D721Med (cell line): ENCODE results near the gene NOM1.
A peak's percentile ranks its signal among the peaks of the same experiment; 100 is the strongest.

Experiments
- DNase-seq: peaks from one replicate; pipeline ENCODE4 v3.0.0; 2011; ENCODE audit warnings: low spot score; ENCODE audit not compliant: insufficient read length
- FAIRE-seq: peaks from 2 replicates; lab custom pipeline; 2011; peaks lifted over from hg19 to GRCh38; lab: Jason Lieb, UNC
- TF ChIP-seq, protein P1 (sequence below): IDR thresholded peaks from 2 replicates; pipeline ENCODE4 v1.5.1; 2012; ENCODE audit warnings: mild to moderate bottlenecking, control low read depth; ENCODE audit not compliant: insufficient read depth; ENCODE audit errors: missing control alignments

The NOM1 gene

DNA sequence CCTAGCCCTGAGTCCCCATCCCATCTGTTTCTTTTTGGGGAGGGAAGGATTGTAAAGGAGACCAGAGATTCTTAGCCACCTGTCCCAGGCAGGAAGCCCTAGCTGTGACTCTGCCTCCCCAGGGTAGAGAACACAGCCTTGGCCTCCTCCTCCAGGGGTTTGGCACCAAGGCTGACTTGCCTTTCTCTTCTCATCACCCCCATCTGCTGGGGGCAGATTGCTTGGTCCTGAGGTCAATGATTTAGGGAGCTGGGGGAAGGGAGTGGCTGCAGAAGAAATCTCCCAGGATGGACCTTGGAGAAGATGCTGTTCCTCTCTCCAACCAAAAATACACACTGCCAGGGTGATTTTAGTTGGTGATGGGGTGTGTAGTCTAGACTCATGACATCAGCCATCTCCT, 63.6 kb downstream of the NOM1 start:
- FAIRE-seq (no peak), DNase-seq (no peak)

DNA sequence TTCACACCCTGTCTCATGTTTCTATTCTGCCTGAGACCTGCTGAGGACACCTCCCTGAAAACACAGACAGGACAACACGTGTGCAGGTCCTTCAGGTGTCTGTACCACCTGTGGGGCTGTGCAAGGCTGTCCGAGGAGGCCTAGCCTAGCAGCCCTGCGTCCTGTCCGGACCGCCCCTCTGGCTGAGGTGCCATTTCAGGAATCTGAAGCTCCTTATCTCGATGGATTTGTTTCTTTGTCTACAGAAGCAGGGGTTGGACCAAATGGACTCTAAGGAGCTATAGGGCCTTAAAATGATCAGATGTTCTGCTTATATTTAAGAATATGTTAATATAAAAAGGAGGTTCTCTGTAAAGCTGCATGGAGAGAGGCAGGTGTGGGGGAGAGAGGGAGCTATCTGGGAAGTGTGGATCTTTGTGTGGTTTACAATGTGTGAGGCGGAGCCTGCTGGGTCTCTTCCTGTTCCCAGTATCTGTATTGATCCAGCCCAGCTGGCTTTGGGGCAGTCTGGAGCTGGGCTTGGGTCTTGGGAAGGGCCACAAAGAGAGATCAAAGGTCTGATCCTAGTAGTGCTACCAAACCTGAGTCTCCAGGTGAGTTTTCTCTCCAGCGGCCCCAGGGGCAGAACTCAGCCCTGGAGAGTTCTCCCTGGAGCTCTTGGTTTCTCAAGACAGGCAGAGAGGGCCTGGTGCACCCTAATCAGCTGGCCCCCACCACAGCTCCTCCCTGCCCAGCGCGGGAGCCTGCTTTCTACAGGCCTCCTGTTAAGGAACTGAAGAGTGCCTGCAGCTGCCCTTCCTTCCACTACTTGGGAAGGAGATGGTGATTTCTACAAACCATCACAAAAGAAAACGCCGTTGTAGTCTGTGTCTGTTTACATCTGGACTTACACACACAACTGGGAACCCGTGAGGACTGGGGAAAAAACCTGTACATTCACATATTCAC, 64.4 kb downstream of the NOM1 start:
- DNase-seq, result peak; percentile 14
- FAIRE-seq, result no peak
- TF ChIP-seq, protein P1, sequence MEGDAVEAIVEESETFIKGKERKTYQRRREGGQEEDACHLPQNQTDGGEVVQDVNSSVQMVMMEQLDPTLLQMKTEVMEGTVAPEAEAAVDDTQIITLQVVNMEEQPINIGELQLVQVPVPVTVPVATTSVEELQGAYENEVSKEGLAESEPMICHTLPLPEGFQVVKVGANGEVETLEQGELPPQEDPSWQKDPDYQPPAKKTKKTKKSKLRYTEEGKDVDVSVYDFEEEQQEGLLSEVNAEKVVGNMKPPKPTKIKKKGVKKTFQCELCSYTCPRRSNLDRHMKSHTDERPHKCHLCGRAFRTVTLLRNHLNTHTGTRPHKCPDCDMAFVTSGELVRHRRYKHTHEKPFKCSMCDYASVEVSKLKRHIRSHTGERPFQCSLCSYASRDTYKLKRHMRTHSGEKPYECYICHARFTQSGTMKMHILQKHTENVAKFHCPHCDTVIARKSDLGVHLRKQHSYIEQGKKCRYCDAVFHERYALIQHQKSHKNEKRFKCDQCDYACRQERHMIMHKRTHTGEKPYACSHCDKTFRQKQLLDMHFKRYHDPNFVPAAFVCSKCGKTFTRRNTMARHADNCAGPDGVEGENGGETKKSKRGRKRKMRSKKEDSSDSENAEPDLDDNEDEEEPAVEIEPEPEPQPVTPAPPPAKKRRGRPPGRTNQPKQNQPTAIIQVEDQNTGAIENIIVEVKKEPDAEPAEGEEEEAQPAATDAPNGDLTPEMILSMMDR, result no peak

More for the DNA sequence above, 63.6 kb downstream of the NOM1 start:
- TF ChIP-seq, protein P1, result no peak

DNA sequence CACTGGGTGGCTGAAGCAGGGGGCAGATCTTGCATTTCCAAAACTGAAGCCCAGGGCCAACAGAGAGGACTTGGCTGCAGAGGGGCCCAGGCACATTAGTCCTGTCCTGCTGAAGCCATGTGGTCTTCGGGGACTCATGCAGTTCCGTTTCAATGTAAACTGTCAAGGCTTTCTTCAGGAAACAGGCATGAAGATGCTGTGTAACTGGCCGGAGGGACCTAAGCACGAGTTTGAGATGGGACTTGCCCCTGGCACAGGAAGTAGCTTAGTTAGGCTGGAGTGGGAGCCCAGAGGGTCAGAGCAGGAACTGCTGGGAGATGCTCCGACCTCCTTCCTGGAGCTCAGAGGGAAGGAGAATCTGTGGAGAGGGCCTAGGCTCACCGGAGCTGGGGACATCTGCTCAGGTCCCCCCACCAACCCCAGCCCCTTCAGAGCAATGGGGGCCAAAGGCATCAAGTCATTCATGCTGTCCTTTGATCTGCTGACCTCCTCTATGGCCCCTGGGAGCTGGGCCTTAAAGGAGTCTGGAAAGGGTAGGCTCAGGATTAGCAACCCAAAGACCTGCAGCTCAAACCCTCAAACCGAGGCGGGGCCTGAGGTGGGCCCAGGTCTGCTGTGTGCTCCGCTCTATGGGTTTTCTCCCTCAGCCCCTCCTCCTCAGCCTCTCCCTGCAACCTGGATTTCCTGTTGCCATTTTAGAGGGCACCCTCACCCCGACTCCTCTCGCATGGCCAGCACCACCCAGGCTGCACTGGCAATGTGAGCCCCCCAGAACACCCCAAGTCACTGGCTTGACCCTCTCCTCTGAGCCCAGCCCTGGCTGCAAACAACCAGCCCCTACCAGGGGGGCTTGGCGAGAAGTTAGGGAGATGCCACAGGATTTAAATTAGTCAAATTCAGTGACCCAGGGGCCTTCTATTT, 65.4 kb downstream of the NOM1 start:
- TF ChIP-seq, protein P1, result no peak
- no peak for FAIRE-seq
- DNase-seq, result peak; percentile 11

DNA sequence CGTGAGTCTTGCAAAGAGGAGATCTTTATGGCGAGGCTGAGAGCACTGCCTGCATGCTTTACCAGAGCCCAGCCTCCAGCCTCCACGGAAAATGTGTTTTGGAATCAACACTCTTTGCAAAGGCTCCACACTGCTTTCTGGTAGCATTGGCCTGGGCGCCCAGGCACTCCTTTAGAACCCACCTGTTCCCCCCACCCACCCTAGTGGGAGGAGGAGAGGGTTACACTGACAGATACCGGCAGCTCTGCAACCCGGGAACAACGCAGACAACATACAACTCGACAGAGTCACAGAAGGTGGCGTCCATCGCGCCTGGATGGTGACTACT, 66.5 kb downstream of the NOM1 start:
- TF ChIP-seq, protein P1, result no peak
- FAIRE-seq (no peak), DNase-seq (no peak)

DNA sequence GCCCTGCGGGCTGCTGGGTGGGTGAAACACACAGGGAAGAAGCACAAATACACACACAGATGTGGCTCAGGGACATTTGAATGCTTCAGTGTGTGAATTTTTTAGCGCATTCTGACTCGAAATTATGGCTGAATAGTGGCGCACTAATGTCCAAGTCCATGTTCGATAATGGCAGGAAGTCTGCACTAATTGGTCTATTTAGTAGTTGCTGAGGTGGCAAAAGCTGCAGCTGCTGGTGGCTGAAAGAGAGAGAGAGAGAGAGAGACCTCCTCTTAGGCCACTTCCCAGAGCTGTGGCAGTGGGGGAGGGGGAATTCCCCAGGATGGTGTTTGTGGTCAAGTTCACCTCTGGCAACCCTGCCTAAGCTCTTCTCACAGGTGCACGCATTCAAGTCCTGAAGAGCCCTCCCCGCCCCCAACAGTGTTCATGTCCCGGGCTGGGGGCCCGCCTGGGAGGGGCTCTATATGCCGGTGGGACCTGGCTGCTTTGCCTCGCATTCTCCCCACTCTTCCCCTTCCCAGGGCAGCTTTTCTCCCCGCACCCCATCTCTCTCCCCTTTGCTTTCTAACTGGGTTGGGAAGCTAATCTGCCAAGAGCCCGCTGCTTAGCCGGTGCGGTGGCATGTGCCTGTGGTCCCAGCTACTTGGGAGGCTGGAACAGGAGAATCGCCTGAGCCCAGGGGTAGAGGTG, 67.0 kb downstream of the NOM1 start:
- DNase-seq, result peak; percentile 12
- no peak for FAIRE-seq
- TF ChIP-seq, protein P1, result no peak

DNA sequence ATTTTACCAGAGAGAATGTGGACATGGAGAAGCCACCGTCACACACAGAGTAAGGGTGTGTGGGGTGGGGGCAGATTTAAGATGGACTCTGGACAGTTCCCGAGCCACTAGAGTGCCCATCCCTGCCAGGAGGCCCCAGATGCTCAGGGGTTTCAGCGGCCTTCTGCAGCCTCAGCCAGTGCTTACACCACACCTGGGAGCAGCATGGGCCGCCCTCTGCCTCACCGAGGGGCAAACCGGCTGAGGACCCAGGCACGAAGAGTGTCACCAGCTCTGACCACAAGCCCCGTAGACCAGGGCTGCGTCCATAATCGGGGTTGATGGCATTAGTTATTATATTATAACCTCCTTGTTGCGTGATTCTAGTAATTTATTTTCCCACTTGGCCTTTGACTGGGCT, 67.6 kb downstream of the NOM1 start:
- FAIRE-seq, result no peak
- TF ChIP-seq, protein P1, result no peak
- DNase-seq, result peak; percentile 23
